Gastrocnemius medialis (tissue), 4 donors: ENCODE measurements around the gene MELTF. TPM values are rescaled to one million over a fixed set of nuclear protein-coding genes. Genes with fewer than 3 reads are reported as not detected.

Experiments used
- ATAC-seq, 2 donors: fragments of 150-250 bp; one replicate each; pipeline ENCODE4 v1.9.1; 2016
- DNase-seq, 2 donors: peaks; one replicate each; pipeline ENCODE4 v3.0.0-alpha.2; 2019
- H3K27ac ChIP-seq, 4 donors: fragments of 200-600 bp; sonication (generic); 1 replicate in 1 of 4; 2 replicates in 3 of 4; pipeline ENCODE4 v1.5.1; 2016 to 2018; ENCODE audit warnings: mild to moderate bottlenecking in 2 of 4, moderate library complexity in 1 of 4
- H3K27me3 ChIP-seq, 3 donors: fragments of 200-600 bp; sonication (generic) in 2 of 3; 1 replicate in 1 of 3; 2 replicates in 2 of 3; pipeline versions ENCODE4 v1.5.1 to v1.6.0; 2016 to 2019; ENCODE audit warnings: mild to moderate bottlenecking in 1 of 3, moderate library complexity in 1 of 3
- H3K36me3 ChIP-seq, 2 donors: fragments of 200-600 bp; sonication (generic) in 1 of 2; one replicate each; pipeline ENCODE4 v1.5.1; 2017 to 2018
- H3K4me1 ChIP-seq, 2 donors: fragments of 200-600 bp; sonication (generic) in 1 of 2; one replicate each; pipeline ENCODE4 v1.5.1; 2016 to 2017; ENCODE audit warnings: mild to moderate bottlenecking in 2 of 2
- H3K4me3 ChIP-seq, 4 donors: fragments of 200-600 bp; sonication (generic) in 3 of 4; 1 replicate in 1 of 4; 2 replicates in 3 of 4; pipeline ENCODE4 v1.5.1; 2016 to 2019; ENCODE audit warnings: mild to moderate bottlenecking in 2 of 4
- H3K9me3 ChIP-seq, 3 donors: fragments of 200-600 bp; sonication (generic) in 2 of 3; 1 replicate in 1 of 3; 2 replicates in 2 of 3; pipeline ENCODE4 v1.5.1; 2016 to 2019
- CTCF ChIP-seq, 5 experiments: fragments of 450-650 bp in 3 of 5; fragments of 200-600 bp in 2 of 5; sonication (generic) in 2 of 5; IDR thresholded peaks in 4 of 5; conservative IDR thresholded peaks in 1 of 5; 1 replicate in 4 of 5; 2 replicates in 1 of 5; pipeline ENCODE4 v1.5.1; 2016 to 2019; ENCODE audit warnings: antibody characterized with exemption in 5 of 5, mild to moderate bottlenecking in 3 of 5, moderate library complexity in 3 of 5
- POLR2A ChIP-seq, 2 donors: fragments of 450-650 bp; IDR thresholded peaks; one replicate each; pipeline ENCODE4 v1.6.1; 2017; ENCODE audit warnings: antibody characterized with exemption in 2 of 2, mild to moderate bottlenecking in 2 of 2, moderate library complexity in 2 of 2
- in situ Hi-C, 4 donors: fragments of 200-750 bp; cut with MboI; loops; one replicate each; pipeline versions ENCODE4 v1.15.0 to v1.8.0; 2017; ENCODE audit warnings: low sequenced_read_pairs in 4 of 4
- intact Hi-C: fragments of 100-400 bp; cut with DNase I; formaldehyde crosslinking; loops from one replicate; pipeline ENCODE4 v1.15.1; 2023; ENCODE audit warnings: low total_unique reads
- total RNA-seq, 4 donors: library from RNA; depleted of rRNA; stranded (reverse); fragments of >200 nt; gene quantifications; one replicate each; pipeline versions ENCODE4 v1.1.0 to v1.2.3, GENCODE V29; 2016

The MELTF gene
- total RNA-seq, 4 donors from 2014 or later: 0.36 to 0.64 (median 0.42) TPM; not detected in 1

GRCh38 chr3:197008436-197009209 is 21.0 kb downstream of the MELTF start:
- H3K4me1 ChIP-seq: peaks cover 1 to 3% of the 10 kb centered on the region in 2 donors
- no peaks in the 10 kb centered on the region for H3K9me3 ChIP-seq
- H3K27ac ChIP-seq: no peak overlapping the region
- H3K4me3 ChIP-seq: no peak overlapping the region
- TF ChIP-seq CTCF (IDR thresholded peaks at IDR 0.05 in 4 of 5, conservative IDR thresholded peaks at IDR 0.05 in 1 of 5) (no peak), POLR2A (IDR thresholded peaks at IDR 0.05) (no peak)
- in situ Hi-C loops (loop anchor here in 3 of 4 donors (25.0 kb wide), 2 partner anchors 179 to 504 kb away; no protein-coding TSS in a partner anchor), intact Hi-C loops (no loop called here)
- ATAC-seq: no peak
- DNase-seq: no peak
- H3K36me3 ChIP-seq: no peaks in the 10 kb centered on the region
- no peaks in the 10 kb centered on the region for H3K27me3 ChIP-seq

GRCh38 chr3:197007953-197008352 is 21.7 kb downstream of the MELTF start:
- DNase-seq (no peak), ATAC-seq (no peak)
- Histone ChIP-seq H3K36me3 (no peaks in the 10 kb centered on the region), H3K4me1 (peaks cover 3 to 6% of the 10 kb centered on the region in 2 donors), H3K27me3 (no peaks in the 10 kb centered on the region), H3K4me3 (no peak overlapping the region), H3K9me3 (no peaks in the 10 kb centered on the region), H3K27ac (no peak overlapping the region)
- TF ChIP-seq POLR2A (IDR thresholded peaks at IDR 0.05) (no peak), CTCF (IDR thresholded peaks at IDR 0.05 in 4 of 5, conservative IDR thresholded peaks at IDR 0.05 in 1 of 5) (no peak)
- intact Hi-C loops (no loop called here), in situ Hi-C loops (loop anchor here in 3 of 4 donors (25.0 kb wide), 2 partner anchors 179 to 504 kb away; no protein-coding TSS in a partner anchor)

DNA sequence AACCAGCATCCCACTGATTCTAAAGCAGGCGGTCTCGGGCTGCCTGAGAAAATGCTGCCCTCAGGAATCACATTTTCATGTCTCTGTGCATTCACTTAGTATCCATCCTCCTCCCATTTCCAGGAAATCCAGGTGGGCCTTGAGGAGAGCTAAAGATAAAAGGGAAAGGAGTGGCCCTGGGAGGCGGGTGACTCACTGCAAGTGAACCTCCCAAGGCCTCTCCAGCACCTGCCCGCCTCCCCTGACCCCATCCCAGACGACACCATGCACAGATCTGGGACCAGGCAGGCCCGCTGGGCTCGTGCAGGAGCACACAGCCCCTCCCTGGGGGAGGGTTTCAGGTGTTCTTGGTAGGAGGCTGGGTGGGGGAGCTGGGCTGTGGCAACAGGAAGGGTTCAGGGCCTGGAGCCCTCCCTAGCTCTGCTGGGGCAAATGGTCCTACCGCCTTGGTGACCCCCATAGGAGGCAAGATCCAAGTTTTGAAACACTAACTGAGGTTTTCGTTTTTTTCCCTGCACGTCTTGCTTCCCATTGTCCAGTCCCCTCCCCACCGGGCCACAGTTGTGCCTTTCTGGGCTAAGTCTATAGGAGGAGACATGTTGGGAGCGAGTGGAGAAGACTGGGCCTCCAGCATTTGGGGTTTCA is 22.2 kb downstream of the MELTF start:
- ATAC-seq (no peak), DNase-seq (no peak)
- TF ChIP-seq POLR2A (IDR thresholded peaks at IDR 0.05): no peak
- TF ChIP-seq CTCF (IDR thresholded peaks at IDR 0.05 in 4 of 5, conservative IDR thresholded peaks at IDR 0.05 in 1 of 5): no peak
- H3K4me3 ChIP-seq: no peak overlapping the region
- peaks cover 3 to 7% of the 10 kb centered on the region in 2 donors for H3K4me1 ChIP-seq
- in situ Hi-C loops: loop anchor here in 3 of 4 donors (25.0 kb wide), 2 partner anchors 180 to 505 kb away; no protein-coding TSS in a partner anchor
- intact Hi-C loops: no loop called here
- H3K27me3 ChIP-seq: no peaks in the 10 kb centered on the region
- no peaks in the 10 kb centered on the region for H3K36me3 ChIP-seq
- H3K27ac ChIP-seq: no peak overlapping the region
- no peaks in the 10 kb centered on the region for H3K9me3 ChIP-seq

DNA sequence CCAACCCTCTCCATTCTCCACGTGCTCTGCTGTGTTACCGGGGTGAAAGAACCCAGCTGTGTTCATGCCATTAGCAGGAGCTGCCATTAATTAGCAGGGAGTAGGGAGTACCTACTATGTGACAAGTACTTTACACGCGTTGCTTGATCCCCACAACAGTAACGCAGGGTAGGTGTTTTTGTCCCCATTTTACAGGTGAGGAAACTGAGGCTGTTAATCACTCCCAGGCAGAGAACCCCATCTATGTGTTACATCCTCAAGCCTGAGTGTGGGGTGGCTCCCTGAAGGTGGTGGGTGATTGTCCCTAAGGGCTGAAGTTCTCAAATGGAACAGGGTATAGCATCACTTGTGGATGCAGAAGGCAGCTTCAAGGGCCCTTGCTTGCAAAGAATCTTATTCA is 22.8 kb downstream of the MELTF start:
- ATAC-seq: no peak
- in situ Hi-C loops: loop anchor here in 3 of 4 donors (25.0 kb wide), 2 partner anchors 180 to 505 kb away; no protein-coding TSS in a partner anchor
- H3K27me3 ChIP-seq: no peaks in the 10 kb centered on the region
- H3K27ac ChIP-seq: no peak overlapping the region
- DNase-seq: no peak
- H3K36me3 ChIP-seq: no peaks in the 10 kb centered on the region
- intact Hi-C loops: no loop called here
- TF ChIP-seq CTCF (IDR thresholded peaks at IDR 0.05 in 4 of 5, conservative IDR thresholded peaks at IDR 0.05 in 1 of 5) (no peak), POLR2A (IDR thresholded peaks at IDR 0.05) (no peak)
- peaks cover 3 to 10% of the 10 kb centered on the region in 2 donors for H3K4me1 ChIP-seq
- no peaks in the 10 kb centered on the region for H3K9me3 ChIP-seq
- no peak overlapping the region for H3K4me3 ChIP-seq
